ENCODE data around the gene CFLAR.
"Not testable (repeated sequence)": the region's sequence is repeated elsewhere in the genome, so short reads cannot be mapped to it uniquely, and the experiment has no call there.

CFLAR gene

DNA sequence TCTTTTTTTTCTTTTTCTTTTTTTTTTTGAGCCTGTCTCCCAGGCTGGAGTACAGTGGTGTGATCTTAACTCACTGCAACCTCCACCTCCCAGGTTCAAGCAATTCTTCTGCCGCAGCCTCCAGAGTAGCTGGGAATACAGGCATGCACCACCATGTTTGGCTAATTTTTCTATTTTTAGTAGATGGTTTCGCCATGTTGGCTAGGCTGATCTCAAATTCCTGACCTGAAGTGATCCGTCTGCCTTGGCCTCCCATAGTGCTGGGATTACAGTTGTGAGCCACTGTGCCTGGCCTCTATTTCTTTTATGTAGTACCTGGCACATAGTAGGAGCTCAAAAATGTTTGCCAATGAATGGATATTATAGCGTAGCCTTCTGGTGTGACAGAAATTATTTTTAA is 6.8 kb upstream of the CFLAR start:
- H3K4me3 ChIP-seq (ENCODE audit: low read length) = no peak overlapping the region
- DNase-seq (ENCODE audit: low read depth) = no peak
- TF ChIP-seq, protein P1, sequence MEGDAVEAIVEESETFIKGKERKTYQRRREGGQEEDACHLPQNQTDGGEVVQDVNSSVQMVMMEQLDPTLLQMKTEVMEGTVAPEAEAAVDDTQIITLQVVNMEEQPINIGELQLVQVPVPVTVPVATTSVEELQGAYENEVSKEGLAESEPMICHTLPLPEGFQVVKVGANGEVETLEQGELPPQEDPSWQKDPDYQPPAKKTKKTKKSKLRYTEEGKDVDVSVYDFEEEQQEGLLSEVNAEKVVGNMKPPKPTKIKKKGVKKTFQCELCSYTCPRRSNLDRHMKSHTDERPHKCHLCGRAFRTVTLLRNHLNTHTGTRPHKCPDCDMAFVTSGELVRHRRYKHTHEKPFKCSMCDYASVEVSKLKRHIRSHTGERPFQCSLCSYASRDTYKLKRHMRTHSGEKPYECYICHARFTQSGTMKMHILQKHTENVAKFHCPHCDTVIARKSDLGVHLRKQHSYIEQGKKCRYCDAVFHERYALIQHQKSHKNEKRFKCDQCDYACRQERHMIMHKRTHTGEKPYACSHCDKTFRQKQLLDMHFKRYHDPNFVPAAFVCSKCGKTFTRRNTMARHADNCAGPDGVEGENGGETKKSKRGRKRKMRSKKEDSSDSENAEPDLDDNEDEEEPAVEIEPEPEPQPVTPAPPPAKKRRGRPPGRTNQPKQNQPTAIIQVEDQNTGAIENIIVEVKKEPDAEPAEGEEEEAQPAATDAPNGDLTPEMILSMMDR (IDR thresholded peaks at IDR 0.05; ENCODE audit: insufficient read depth, low read depth, low read length, missing control alignments) = no peak

- H3K4me3 ChIP-seq (ENCODE audit: low read length) = no peak overlapping the region
- no peak for DNase-seq (ENCODE audit: low read depth)
- TF ChIP-seq, protein P1 (IDR thresholded peaks at IDR 0.05; ENCODE audit: insufficient read depth, low read depth, low read length, missing control alignments) = no peak
Measured at GRCh38 chr2:201110615-201111014, 5.3 kb upstream of the CFLAR start.

GRCh38 chr2:201111096-201111495 is 4.9 kb upstream of the CFLAR start:
- TF ChIP-seq, protein P1 (IDR thresholded peaks at IDR 0.05; ENCODE audit: insufficient read depth, low read depth, low read length, missing control alignments) = no peak
- no peak overlapping the region for H3K4me3 ChIP-seq (ENCODE audit: low read length)
- DNase-seq (ENCODE audit: low read depth) = no peak

DNA sequence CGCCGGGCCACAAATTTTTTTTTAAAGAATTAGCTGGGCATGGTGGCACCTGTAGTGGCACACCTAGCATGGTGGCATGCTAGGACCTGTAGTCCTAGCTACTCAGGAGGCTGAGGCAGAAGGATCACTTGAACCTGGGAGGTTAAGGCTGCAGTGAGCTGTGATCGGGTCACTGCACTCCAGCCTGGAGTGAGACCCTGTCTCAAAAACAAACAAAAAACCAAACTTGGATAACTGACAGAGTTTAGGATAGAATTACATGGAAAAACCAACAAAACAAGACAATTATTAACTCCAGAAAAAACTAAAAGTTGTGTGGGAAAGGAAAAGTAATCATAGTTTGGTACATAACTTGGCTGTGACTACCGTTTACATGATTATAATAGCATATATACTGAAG is 1.6 kb upstream of the CFLAR start:
- TF ChIP-seq, protein P1 (IDR thresholded peaks at IDR 0.05; ENCODE audit: insufficient read depth, low read depth, low read length, missing control alignments) = no peak
- no peak overlapping the region for H3K4me3 ChIP-seq (ENCODE audit: low read length)

DNA sequence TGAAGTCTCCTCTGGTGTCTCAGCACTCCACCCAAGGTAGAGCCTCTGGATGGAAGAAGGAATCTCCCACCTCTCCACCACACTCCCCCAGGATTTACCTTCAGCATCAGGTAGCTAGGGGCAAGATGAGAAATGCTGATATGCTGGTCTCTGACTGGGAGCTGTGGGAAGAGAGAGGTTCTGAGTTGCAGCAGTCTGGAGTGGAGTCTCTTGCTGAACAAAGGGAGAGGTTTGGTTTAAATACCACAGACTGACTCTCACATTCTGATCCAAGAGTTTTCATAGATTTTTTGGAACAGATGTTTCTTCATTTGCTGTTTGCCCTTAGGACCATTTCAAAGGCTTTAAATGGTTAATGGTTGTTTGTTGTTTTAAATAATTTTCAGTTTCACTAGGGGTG is 1.1 kb upstream of the CFLAR start:
- TF ChIP-seq, protein P1 (IDR thresholded peaks at IDR 0.05; ENCODE audit: insufficient read depth, low read depth, low read length, missing control alignments) = no peak
- H3K4me3 ChIP-seq (ENCODE audit: low read length) = no peak overlapping the region
- no peak for DNase-seq (ENCODE audit: low read depth)

More for the DNA sequence above, 1.6 kb upstream of the CFLAR start:
- DNase-seq (ENCODE audit: low read depth) = no peak

DNA sequence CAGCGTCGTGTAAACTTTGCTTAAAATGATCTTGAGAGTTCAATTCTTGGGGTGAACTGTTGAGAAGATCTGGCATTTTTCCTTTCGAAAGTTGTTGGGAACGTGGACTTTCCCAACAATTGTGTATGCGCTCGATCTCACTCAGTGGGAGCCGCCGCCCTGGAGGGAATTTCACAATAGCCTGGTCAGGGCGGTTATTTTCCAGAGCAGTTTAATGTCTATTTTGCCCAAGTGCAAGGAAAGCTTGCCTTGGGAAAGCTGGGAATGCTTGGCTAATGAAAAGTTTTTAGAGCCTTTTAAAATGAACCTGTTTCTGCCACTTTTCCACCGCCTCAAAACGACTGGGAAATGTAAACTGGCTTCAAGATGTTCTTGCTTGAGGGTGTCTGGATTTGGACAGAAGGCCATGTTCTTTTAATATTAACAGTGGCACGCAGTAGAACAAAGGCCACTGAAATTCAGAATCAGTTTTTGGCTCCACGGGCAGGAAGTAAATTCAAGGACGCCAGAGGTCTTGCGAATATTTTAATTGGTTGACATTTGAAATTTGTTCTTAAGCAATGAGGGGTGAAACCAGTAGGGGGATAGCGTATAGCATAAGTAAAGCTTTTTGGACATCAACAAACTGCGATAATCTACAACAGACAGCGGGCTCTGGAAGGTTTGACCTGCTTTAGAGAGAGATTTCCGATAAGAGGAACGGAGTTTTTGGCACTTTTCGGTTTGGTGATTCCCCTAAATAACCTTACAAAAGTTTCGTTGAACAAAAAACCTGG is 1.2 kb downstream of the CFLAR start:
- H3K4me3 ChIP-seq (ENCODE audit: low read length) = peak overlapping the region; percentile 85
- peak; percentile 83 for DNase-seq (ENCODE audit: low read depth)
- TF ChIP-seq, protein P1 (IDR thresholded peaks at IDR 0.05; ENCODE audit: insufficient read depth, low read depth, low read length, missing control alignments) = peak; percentile 32

DNA sequence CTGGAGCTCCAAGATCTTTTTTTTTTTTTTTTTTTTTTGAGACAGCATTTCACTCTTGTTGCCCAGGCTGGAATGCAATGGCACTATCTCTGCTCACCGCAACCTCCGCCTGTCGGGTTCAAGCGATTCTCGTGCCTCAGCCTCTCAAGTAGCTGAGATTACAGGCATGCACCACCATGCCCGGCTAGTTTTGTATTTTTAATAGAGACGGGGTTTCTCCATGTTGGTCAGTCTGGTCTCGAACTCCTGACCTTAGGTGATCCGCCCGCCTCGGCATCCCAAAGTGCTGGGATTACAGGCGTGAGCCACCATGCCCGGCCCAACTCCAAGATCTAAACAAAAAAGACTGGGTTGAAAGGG is 1.8 kb downstream of the CFLAR start:
- H3K4me3 ChIP-seq (ENCODE audit: low read length) = peak overlapping the region; percentile 85
- not testable (repeated sequence) for DNase-seq (ENCODE audit: low read depth)

Measured in epithelial cell of esophagus (primary cell).